HG03432 (cell line): ENCODE data around the gene ZNF160.
"Not testable (repeated sequence)": the region's sequence is repeated elsewhere in the genome, so short reads cannot be mapped to it uniquely, and the experiment has no call there.

Source experiments
- ATAC-seq: cut with Tn5 transposase; IDR thresholded peaks from one replicate; pipeline ENCODE4 v1.9.1; 2021; ENCODE audit warnings: mild to moderate bottlenecking, moderate library complexity; ENCODE audit not compliant: unreplicated experiment

ZNF160 gene

DNA sequence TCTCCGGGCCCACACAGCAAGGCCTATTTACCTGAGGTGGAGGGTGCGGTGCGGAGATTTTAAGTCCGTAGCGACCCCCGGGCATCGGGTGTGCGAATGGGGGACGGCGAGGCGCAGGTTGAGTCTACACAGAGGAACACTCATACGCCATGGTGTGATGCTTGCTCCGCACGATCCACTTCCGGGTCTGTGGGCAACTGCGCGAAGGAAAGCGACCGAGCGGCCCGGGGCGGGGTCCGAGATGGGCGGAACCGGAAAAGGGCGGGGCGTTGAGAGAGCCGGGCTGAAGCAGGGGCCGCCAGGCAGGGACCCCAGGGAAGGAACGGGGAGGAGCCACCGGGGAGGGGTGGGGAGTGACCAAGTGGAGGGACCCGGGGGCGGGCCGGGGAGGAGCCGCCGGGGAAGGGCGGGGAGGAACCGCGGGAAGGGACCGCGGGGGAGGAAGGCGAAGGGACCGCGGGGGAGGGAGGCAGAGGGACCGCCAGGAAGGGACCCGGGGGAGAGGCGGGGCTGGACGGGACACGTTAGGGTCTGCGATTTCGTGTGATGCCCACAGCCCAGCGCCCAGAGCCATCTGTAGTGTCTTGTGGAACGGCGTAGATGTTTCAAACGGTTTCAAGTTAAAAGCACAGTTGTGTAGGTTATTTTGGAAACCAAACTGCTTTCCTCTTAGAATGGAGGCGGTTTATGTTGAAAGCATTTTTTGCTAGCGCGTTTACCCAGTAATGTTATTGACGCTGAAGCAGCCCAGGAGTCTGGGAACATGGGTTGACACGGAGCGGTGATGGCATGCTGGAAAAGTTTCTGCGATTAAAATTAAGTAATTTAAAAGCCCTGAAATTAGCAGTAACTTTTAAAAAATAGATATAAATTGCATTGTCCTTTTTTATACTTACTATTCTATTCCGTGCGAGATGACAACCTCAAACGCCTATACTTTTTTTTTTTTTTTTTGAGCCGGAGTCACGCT lies at the start of gene ZNF160:
TSS of gene ZNF160 (minus strand) at position 189 of the 970 bp plus-strand sequence. CDS start 17,146 bp downstream, outside the sequence.
- peak; percentile 95 for ATAC-seq

DNA sequence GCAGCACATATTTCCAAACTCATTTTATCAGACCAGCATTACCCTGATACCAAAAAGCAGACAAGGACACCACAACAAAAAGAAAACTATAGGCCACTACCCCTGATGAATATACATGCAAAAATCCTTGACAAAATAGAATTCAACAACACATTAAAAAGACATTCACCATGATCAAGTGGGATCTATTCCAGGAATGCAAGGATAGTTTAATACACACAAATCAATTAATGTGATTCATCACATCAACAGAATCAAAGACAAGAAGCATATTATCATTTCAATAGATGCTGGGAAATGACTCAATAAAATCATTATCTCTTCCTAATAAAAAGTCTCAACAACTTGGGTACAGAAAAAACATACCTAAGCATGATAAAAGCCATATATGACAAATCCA lies 44.4 kb upstream of the ZNF160 start:
- ATAC-seq = no peak

GRCh38 chr19:53140351-53140750 lies 37.1 kb upstream of the ZNF160 start:
- no peak for ATAC-seq

DNA sequence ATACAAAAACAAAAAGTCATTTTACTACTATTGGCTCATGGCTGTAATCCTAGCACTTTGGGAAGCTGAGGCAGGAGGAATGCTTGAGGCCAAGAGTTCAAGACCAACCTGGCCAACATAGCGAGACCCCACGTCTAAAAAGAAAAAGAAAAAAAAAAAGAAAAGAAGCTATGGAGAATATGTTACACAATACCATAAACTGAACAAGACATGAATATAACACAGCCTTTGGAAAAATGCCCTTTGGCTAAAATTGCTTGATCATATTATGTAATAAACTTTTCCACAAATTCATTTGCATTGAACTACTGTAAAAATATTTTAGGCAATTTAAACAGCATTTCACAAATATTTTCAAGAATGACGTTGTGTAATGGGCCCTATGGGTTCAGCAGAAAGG lies 33.2 kb upstream of the ZNF160 start:
- ATAC-seq = no peak

DNA sequence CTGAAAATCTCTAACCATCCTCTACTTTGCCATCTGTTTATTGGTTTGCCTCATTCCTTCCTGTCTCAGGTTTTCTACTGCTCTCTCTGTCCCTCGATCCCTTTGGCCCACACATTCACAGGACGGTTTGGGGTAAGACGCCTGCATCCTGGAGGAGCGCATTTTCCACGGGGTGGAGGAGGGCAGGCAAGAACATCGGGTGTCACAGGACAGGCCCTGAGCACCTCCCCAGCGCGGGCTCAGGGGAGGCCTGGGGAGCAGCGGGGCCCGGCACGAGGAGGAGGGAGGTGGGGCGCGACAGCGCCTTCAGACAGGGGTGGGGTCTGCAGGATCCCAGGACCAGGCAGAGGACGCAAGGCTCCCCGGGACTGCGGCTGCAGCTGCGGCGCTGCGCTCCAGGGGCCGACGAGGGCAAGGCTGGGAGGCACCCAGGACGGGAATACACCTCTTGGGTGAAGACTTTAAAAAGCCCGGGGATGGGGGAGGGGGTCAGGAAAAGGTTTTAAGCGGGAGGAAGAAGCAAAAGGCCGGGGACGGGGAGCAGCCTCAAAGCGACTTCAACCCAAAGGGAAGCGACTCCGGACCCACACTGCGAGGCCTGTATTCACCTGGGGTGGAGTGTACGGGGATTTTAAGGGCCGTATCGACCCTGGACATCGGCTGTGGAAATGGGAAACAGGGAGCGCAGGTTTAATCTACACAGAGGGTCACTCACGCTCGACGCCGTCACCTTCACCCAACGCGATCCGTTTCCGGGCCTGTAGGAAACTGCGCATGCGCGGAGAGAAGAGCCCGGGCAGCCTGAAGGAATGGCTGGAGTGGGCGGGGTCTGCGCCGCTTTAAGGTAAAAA lies 29.1 kb upstream of the ZNF160 start, which contains the start of gene ZNF415:
TSS of gene ZNF415 (minus strand) at position 770 of the 851 bp plus-strand sequence. CDS start 10,234 bp downstream, outside the sequence.
- ATAC-seq = no peak

DNA sequence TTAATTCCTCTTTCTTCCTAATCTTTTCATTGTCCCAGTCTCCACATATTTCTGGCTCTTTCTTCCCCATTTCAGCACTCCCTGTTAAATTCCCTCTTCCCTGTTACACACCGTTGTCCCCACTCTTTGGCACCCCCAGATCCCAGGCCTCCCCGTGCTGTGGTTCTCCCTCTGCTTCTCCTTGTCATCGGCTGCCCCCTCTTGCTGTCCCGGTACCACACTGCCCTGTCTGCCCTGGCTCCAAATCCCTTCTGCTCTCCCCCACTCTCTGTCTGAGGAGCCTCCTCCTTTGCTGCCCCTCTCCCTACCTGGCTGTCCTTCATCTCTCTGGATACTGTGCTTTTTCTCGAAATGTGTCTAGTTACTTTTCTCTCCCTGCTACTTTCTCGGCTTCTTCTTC lies 28.5 kb upstream of the ZNF160 start:
- ATAC-seq = no peak

GRCh38 chr19:53131085-53131590 lies 27.9 kb upstream of the ZNF160 start:
- no peak for ATAC-seq

- no peak for ATAC-seq
These were observed 27.3 kb upstream of the ZNF160 start for GRCh38 chr19:53130506-53130905.

GRCh38 chr19:53126733-53127526 lies 23.7 kb upstream of the ZNF160 start:
- not testable (repeated sequence) for ATAC-seq

DNA sequence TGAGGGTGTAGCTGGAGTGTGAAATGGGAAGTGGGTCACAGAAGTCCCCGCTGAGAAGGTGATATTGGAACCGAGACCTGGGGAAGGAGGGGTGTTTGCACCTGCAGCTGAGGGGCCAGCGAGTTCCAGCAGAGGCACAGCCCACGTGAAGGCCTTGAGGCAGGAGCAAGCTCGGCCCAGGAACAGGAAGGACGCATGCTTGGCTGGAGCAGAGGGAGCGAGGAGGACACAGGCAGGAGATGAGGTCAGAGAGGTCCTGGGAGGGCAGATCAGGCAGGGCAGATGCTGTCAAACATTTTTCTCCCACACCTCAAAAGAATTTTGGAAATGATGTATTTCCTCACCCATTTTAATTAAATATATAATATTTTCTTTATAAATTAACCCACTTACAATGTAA lies 20.2 kb upstream of the ZNF160 start:
- ATAC-seq = no peak

DNA sequence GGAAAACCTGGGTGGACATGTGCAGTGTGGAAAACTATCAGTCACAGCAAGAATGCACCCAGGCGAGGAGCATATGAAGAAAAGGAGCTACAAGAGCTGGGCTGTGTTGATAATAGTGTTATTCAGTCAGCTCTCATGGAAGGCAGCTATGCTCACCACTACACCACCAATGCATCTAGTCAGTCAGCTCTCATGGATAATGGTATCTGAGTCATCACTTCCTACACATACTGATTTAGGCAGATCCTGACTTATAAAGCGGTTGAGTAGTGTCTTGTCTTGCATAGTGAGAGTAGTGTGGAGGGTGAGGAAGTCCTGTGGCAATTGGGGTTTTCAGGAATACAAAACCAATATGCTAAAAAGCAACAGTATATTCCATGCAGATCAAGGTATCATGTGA lies 9.1 kb upstream of the ZNF160 start:
- no peak for ATAC-seq

DNA sequence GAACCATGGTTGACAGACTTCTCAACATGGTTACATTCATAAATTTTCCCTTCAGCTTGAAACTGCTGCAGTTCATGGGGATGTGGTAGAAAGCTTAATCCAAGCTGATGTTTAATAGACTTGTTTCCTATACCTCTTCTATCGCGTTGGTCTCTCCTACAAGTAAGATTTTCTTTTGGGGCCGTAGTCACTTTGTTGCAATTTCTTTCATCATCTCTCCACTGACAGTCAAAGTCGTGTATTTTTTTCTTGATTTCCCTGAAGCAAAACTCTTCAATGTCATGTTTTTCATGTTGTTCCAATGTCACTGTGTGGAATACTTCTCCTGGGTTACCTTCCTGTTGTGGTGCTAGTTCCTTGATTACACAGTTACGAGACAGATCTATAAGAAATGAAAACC lies 6.3 kb upstream of the ZNF160 start:
- no peak for ATAC-seq

DNA sequence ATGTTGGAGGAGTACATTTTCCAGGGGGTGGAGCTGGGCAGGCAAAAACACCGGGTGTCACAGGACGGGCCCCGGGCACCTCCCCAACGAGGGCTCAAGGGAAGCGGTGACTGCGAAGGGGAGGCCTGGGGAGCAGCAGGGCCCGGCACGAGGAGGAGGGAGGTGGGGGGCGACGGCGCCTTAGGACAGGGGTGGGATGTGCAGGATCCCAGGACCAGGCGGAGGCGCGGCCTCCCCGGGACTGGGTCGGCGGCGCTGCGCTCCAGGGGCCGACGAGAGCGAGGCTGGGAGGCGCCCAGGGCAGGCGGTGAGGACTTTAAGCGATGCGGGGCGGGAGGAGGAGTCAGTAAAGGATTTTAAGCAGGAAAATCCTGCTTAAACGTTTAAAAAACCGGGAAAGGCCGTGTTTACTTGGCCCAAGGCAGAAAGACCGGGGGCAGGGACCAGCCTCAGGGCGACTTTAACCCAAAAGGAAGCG lies 427 bp downstream of the ZNF160 start:
- peak; percentile 30 for ATAC-seq

GRCh38 chr19:53102206-53102755 lies 941 bp downstream of the ZNF160 start:
- no peak for ATAC-seq

DNA sequence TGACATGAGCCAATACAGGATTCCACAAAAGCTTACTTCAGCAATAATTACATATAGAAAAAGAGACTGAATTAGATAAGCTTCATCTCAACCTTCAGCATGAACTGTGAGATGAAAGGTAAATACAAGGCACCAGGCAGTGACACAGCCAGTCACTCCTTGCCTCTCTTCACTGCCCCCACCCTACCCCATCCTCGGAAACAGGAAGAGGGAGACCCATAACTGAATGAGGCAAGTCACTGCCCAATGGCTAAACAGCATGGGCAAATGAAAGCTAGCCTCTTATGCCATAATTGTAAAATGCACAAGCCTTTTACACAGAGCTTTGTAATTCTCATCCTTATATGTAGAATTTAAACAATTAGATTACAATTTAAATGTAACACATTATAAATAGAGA lies 1.7 kb downstream of the ZNF160 start:
- ATAC-seq = no peak

- ATAC-seq = not testable (repeated sequence)
These were observed 4.7 kb downstream of the ZNF160 start for GRCh38 chr19:53098570-53098969.

DNA sequence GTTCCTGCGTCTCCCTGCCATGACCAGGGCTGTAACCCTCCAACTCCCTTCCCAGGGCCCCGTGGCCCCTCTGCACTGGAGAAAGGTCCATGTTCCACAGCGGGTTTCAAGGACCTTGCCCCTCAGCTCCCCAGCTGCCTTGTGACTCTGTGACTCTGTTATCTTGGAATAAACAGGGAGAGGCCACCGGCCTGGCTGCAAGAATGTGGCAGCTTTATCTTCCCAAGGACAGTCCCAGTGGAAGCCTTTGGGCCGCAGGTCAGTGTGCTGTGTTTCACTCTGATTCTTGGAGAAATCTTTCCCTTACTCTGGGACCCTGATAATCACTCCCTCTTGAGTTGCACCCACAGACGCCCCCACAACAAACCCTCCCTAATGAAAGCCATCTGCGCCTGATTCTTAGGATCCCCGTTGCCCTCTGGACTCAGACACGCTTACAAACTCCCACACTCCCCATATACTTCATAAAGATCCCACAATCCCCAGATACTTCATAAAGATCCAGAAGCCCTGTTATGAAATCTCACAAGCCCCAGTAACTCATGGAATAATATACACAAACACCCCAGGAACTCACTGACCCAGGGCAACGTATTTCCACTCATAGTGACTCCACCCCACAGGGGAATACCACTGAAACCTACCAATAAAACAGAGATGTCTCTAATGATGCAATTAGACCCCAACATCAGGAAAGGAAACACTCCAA lies 6.1 kb downstream of the ZNF160 start:
- ATAC-seq = not testable (repeated sequence)

- not testable (repeated sequence) for ATAC-seq
These were observed 6.6 kb downstream of the ZNF160 start for GRCh38 chr19:53096579-53096978.
